ENCODE data around the gene KDM4C. TPM values are rescaled to one million over a fixed set of nuclear protein-coding genes. Genes with fewer than 3 reads are reported as not detected.
A peak's percentile ranks its signal among the peaks of the same experiment; 100 is the strongest.
"Not testable (repeated sequence)": the region's sequence is repeated elsewhere in the genome, so short reads cannot be mapped to it uniquely, and the experiment has no call there.

Gene KDM4C
- total RNA-seq, 1 experiment from 2014 or later = 13.5 TPM

DNA sequence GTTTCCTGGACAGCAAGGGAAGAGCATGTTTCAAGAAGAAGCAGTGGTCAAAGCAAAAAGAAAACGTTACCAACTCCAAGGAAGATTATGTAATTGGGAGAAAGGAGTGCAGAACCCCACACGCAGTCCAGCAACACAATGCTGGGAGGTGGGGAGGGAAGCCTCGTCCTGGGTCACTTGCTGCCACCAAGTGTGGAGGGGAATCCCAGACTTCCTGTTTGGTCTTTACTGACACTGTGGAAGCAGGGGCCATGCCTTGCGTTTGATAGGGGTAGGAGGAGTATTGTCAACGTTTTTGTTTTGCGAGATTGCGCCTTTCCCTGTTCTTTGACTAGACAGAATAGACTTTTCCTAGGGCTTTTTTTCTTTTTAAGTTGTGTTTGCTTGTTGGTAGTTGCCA lies 421.0 kb downstream of the KDM4C start:
- DNase-seq (ENCODE audit: extremely low read depth, low read depth) = no peak

DNA sequence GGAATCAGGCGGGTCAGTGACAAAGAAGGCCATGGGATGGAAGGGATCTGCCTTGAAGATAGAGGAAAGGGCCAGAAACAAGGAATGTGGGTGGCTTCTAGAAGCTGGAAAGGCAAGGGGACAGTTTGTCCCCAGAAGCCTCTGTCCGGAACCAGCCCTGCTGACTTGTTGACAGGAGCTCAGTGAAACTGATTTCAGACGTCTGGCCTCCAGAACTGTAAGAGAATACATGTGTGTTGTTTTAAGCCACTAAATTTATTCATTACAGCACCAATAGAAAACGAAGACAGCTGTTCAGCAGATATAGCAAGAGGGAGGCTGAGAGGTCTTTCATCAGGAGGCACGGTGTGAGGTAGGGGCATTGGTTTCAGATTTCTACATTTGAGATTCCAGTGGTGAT lies 422.5 kb downstream of the KDM4C start:
- no peak for DNase-seq (ENCODE audit: extremely low read depth, low read depth)

DNA sequence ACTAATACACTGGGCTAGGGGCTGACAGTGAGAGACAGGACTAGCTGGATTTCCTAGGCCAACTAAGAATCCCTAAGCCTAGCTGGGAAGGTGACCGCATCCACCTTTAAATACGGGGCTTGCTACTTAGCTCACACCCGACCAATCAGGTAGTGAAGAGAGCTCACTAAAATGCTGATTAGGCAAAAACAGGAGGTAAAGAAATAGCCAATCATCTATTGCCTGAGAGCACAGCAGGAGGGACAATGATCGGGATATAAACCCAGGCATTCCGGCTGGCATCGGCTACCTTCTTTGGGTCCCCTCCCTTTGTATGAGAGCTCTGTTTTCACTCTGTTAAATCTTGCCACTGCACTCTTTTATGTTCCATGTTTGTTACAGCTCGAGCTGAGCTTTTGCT lies 425.4 kb downstream of the KDM4C start:
- not testable (repeated sequence) for DNase-seq (ENCODE audit: extremely low read depth, low read depth)

DNA sequence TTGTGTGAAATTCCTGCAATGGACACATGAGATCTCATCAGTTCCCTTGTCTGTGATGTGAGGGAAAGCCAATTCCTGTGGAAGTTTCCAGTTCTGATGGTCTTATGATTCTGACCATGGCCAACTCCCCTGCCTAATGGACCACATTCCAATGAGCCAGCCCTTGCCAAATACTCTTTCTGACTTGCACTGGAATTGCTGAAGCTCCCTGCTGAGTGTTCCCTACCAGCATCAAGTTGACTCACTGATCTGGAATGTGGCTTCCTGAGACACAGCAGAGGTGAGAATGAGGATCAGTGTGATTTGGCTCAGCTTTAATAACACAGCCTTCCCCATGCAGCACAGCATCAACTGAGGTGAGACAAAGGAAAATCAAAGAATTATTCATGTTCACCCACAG lies 427.8 kb downstream of the KDM4C start:
- peak; percentile 50 for DNase-seq (ENCODE audit: extremely low read depth, low read depth)

DNA sequence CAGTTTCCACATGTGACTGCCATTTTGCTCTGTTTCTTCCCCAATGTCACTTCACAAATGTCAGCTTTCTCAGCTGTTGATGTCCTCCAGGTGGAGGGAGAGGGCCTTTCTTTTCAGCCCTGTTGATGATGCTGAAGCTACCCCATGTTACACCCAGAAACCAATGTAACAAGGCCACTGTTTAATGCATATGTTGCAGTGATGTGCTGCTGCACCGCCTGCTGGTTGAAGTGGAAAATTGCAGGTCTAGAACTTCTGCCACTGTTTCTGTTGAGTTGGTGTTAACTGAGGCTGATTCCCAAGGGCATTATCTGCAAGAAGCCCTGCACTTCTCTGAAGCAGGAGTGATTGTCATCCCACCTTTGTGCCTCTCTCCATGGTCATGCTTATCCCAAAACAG lies 428.4 kb downstream of the KDM4C start:
- DNase-seq (ENCODE audit: extremely low read depth, low read depth) = no peak

DNA sequence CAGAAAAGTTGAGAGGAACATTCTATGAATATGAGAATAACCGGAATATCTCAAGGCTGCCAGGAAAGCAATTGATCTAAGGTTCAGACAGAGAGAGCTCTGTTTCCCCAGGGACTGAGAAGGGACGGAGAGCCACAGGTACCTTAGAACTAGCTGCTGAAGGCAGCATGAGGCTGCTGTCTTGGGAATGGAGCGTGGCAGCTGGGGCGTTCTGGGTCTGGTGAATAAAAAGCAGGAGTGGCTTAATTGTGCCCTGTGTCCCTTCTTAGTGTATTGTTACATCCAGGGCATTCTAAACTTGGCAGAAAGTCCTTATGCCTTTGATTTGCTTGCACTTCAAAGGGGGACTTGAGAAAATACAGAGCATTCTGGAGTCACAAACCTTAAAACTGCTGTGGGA lies 434.5 kb downstream of the KDM4C start:
- no peak for DNase-seq (ENCODE audit: extremely low read depth, low read depth)

DNA sequence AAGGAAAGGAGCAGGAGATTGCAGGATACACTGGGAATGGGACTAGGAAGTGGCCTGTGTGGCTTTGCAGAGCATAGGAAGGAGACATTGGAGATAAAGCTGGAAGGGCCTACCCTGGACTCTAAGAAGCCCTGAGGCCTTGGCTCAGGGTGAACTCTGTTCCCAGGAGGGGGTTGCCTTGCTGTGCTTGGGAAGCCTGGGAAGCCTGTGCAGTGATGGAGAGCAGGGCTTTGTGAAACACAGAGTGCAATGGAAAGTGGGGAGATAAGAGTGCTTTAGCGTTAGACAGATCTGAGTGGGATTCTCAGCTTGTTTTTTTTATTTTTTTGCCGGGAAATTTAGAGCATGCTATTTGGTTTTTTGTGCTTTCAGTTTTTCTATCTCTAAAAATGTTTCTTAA lies 437.8 kb downstream of the KDM4C start:
- no peak for DNase-seq (ENCODE audit: extremely low read depth, low read depth)

DNA sequence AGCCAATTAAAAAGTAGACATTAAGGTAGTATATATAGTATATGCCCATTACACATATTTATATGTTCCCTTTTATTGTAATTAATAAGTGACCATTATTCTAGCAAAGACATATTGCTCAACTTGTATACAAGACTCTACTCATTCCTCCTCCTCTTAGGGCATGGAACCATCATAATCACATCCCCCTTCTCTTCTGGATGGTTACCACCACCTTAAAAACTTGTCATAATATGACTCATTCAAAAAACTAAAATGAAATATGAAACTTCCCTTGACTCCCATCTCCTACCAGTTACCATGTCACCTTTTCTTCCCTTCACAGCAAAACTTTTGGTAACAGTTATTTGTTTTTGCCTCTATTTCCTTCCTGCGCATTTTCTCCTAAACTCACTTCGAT lies 438.7 kb downstream of the KDM4C start:
- no peak for DNase-seq (ENCODE audit: extremely low read depth, low read depth)

DNA sequence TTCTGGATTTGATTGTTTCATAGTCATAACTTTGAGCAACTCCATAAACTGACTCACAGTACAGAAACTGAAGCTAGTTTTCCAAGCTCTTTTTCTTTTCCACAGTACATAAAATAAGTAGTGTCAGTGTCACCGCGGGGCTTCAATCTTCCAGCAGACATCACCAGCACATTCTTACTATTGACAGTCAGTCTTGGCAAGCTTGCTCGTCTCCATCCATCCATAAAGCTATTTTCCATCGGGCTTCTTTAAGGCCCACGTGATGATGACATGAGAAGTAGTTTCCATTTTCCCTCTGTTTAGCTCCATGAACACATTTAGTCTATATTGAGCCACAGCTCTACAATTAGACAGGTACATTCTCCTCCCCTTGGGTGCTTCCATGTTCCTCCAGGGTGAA lies 443.4 kb downstream of the KDM4C start:
- no peak for DNase-seq (ENCODE audit: extremely low read depth, low read depth)

DNA sequence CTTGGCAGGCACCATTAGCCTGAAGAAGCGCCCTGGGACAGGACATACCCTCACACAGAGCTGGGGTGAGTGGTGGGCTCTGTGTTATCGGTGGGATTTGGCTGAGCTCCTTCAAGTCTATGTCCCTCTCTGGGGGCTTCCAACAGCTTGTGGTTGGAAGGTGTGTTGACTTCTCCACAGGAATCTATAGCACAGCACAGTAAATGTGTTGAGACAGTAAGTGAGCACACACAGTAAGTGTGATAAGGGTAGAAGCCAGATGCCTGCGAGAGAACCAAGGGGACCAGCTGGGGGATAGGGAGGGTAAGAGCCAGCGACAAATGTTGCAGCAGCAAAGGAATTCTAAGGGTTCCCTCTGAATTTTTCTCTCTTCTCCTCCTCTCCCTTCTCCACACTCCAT lies 448.0 kb downstream of the KDM4C start:
- no peak for DNase-seq (ENCODE audit: extremely low read depth, low read depth)

DNA sequence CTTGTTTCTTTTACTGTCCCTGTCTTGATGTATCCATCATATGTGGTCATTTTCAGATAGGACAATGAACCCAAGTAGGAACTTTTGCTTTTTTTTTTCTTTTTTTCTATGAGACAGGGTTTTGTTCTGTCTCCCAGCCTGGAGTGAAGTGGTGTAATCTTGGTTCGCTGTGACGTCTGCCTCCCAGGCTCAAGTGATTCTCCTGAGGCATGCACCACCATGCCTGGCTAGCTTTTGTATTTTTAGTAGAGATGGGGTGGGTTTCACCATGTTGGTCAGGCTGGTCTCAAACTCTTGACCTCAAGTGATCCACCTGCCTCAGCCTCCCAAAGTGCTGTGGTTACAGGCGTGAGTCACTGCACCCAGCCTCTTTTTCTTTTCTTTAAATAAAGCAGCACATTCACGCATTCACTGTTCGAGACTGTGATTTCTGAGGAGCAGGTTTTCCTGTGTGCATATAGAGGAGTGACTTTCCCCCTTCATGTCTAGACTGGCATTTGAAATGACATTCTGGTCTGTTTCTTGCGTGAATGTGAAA lies 448.5 kb downstream of the KDM4C start:
- DNase-seq (ENCODE audit: extremely low read depth, low read depth) = no peak

DNA sequence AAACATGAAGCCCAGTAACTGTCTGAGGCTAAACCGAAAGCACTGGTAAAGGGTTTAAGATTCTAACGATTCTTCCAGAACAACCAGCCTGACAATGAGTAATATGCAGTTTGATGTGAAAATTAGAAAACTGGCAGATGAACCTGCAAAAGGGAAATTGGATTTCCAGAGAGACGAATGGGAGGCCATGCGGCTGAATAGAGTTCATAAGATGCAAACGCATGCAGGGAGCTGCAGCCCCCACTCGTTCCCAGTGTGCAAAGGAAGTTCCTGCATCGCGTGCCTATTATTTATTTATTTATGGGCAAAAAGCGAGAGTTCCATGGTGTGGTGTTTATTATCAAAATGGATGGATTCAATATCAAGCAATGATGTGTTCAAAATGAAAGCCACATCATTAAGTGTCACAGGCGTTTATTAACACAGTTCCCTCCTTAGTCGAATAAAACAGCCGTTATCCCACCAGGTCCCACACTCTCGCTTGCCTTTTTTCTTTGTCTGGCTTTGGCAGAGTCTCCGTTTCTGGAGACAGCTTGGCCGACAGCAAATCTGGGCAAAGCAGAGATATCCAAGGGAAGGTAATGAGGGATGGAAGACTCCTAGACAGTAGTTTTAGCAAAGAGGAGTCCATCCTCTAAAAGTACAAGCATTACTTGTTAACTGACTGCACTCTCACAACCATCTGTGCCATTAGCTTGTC lies 451.4 kb downstream of the KDM4C start:
- no peak for DNase-seq (ENCODE audit: extremely low read depth, low read depth)

DNA sequence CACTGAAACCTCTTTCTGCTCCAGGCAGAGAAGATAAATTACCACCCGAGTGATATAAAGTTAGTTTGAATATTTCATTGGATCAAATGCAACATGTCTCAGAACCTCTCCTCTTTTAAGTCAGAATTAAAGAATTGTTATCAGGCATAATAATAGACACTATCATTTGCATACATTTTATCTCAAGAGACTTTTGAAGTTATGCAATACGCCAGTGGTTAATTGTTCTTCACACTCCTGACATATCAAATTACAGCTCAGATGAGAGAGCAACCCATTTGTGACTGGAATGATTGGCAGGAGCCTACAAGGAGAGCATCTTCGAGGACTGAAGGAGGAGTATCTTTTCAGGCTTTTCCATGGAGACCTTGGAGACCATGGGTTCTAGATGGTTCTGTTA lies 452.2 kb downstream of the KDM4C start:
- no peak for DNase-seq (ENCODE audit: extremely low read depth, low read depth)

DNA sequence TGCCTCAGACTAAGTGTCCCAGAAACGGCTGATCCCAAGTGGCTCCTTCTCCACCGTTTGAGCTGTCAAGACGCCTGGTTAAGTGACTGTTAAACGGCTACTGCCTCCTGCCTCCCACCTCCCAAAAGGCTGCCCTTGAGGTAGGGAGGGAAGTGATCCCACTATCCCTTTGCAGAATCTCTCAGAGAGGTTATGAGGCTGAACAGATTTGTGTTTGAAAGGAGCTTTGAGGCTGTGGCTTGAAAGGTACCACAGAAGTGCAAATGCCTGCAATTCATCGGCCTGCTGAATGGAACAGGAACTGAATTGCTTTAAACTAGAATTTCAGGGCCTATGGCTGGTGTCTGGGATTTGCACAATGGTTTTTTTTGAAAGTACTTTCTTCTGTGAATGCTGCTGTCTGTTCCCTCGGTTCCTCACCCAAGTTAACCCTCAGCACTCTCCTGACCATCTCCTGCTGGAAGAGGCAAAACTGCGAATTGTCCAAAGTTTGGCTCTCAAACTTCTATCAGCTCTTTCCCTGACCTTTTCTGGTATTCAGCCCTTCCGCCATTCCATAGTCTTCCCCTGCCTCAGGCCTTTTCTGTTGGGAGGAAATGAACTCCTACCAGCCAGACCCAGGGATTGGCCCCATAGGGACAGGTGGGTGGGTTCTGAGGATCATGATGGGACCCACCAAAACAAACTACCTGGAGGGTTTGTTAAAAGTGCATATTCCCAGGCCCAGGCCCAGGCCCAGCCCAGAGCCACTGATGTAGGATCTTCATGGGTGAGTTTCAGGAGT lies 453.3 kb downstream of the KDM4C start:
- no peak for DNase-seq (ENCODE audit: extremely low read depth, low read depth)

DNA sequence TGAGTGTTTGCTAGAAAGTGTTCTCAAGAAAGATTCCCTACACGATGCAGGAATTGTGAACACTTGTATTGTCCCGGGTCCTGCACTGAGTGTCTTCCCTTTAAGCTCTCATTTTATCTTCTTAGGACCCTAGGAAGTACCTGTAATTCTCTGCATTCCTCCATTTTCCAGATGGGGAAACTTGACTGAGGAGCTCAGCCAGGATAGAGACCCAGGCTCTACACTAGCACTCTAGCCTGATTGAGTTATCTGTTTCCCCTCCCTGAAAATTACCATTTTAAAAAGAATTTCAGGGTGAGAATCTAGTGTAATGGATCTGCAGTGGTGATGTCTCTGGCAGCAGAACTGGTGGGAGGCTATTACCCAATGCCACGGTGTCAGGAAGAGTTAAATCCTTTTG lies 453.9 kb downstream of the KDM4C start:
- DNase-seq (ENCODE audit: extremely low read depth, low read depth) = no peak

DNA sequence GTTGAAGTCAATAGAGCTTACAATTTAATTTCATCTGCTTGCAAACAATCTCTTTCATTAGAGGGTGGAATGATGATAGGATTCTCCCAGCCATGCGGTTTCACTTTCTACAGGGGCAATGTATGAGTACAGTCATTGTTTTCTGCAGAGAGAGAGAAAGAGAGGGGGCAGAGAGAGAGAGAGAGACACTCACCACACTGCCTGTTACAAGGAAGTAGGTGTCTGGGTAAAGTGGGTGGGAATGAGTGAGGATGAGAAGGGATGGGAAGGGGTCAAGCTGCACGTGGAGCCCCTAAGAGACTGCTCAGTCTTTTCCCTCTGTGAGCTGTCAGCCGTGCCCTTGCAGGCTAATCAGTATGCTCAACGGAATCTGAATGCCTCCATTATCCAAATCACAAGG lies 454.3 kb downstream of the KDM4C start:
- no peak for DNase-seq (ENCODE audit: extremely low read depth, low read depth)

DNA sequence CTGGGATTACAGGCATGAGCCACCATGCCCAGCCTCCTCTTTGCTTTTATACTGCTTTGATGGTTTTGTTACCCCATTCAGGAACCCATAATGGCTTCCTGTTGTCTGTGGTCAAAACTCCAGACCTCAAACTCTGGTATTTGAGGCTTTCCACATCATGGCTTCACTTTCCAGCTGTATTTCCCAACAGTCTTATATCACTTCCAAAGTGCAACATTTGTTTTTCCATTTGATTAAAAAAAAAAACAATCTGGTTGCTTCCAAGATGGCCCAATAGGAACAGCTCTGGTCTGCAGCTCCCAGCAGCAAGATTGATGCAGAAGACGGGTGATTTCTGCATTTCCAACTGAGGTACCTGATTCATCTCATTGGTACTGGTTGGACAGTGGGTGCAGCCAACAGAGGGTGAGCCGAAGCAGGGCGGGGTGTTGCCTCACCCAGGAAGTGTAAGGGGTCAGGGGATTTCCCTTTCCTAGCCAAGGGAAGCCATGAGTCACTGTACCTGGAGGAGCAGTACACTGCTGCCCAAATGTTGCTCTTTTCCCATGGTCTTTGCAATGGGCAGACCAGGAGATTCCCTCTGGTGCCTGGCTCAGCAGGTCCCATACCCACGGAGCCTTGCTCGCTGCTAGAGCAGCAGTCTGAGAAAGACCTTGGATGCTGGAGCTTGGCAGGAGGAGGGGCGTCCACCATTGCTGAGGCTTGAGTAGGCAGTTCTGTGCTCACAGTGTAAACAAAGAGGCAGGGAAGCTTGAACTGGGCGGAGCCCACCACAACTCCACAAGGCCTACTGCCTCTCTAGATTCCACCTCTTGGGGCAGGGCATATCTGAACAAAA lies 458.4 kb downstream of the KDM4C start:
- no peak for DNase-seq (ENCODE audit: extremely low read depth, low read depth)

DNA sequence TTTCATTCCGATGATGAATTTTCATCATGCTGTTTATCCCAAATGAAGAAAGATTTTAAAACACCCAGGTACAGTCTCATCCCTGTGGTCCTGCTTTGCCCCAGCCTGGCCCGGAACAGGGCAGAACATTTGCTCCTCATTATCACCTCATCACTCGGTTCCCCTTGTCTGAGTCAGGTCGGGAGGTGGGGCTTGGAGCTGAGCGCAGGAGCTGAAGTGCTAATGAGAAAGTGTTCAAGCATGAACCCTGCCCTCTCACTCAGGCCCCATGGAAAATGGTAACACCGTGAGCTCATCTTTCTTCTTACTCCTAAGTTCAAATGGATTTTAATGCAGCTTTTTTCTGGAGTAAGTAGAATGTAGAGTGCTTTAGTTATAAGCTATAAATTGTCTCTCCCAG lies 466.2 kb downstream of the KDM4C start:
- no peak for DNase-seq (ENCODE audit: extremely low read depth, low read depth)

Measured in NCI-H460 (cell line).